H9 (cell line): ENCODE data around the gene ATOX1. TPM values are rescaled to one million over a fixed set of nuclear protein-coding genes. Genes with fewer than 3 reads are reported as not detected.

Source experiments
- DNase-seq: peaks from one replicate; pipeline ENCODE4 v3.0.0-alpha.2; 2017
- H2AFZ ChIP-seq: one replicate; pipeline ENCODE4 v1.6.1; 2013; ENCODE audit warnings: mild to moderate bottlenecking, low read length, control low read depth, moderate library complexity
- H2AK5ac ChIP-seq: 2 replicates; pipeline ENCODE4 v1.6.1; 2013; ENCODE audit warnings: low read length, control low read depth, mixed read lengths; ENCODE audit not compliant: insufficient read length
- H2BK120ac ChIP-seq: one replicate; pipeline ENCODE4 v1.6.1; 2013; ENCODE audit warnings: low read depth, mild to moderate bottlenecking, low read length, control low read depth, inconsistent platforms; ENCODE audit not compliant: poor library complexity, severe bottlenecking
- H2BK12ac ChIP-seq: 2 replicates; pipeline ENCODE4 v1.6.1; 2013; ENCODE audit warnings: low read length, control low read depth, mixed read lengths, low read depth; ENCODE audit not compliant: insufficient read length
- H2BK15ac ChIP-seq: 2 replicates; pipeline ENCODE4 v1.6.1; 2013; ENCODE audit warnings: low read depth, low read length, control low read depth
- H2BK20ac ChIP-seq: one replicate; pipeline ENCODE4 v1.6.1; 2013; ENCODE audit warnings: low read depth, mild to moderate bottlenecking, low read length, control low read depth, inconsistent platforms; ENCODE audit not compliant: poor library complexity, severe bottlenecking
- H2BK5ac ChIP-seq: 2 replicates; pipeline ENCODE4 v1.6.1; 2013; ENCODE audit warnings: low read length, control low read depth, mixed read lengths; ENCODE audit not compliant: insufficient read length
- H3K14ac ChIP-seq: 2 replicates; pipeline ENCODE4 v1.6.1; 2013; ENCODE audit warnings: low read length, control low read depth; ENCODE audit not compliant: insufficient read depth
- H3K18ac ChIP-seq: 2 replicates; pipeline ENCODE4 v1.6.1; 2013; ENCODE audit warnings: low read depth, mild to moderate bottlenecking, mixed read lengths, low read length, control low read depth; ENCODE audit not compliant: insufficient read length
- H3K23ac ChIP-seq: 2 replicates; pipeline ENCODE4 v1.6.1; 2013; ENCODE audit warnings: low read length, control low read depth, mixed read lengths, low read depth; ENCODE audit not compliant: insufficient read length
- H3K23me2 ChIP-seq: 2 replicates; pipeline ENCODE4 v1.6.1; 2013; ENCODE audit warnings: low read depth, mild to moderate bottlenecking, mixed read lengths, low read length, control low read depth; ENCODE audit not compliant: insufficient read length, poor library complexity, severe bottlenecking
- H3K27ac ChIP-seq: 2 replicates; pipeline ENCODE4 v1.5.1; 2013; ENCODE audit warnings: low read length, control low read depth, mixed read lengths, low read depth; ENCODE audit not compliant: insufficient read length
- H3K27me3 ChIP-seq: 2 replicates; pipeline ENCODE4 v1.6.1; 2013; ENCODE audit warnings: low read length, control low read depth, inconsistent platforms; ENCODE audit not compliant: insufficient read depth
- H3K4ac ChIP-seq: 2 replicates; pipeline ENCODE4 v1.6.1; 2013; ENCODE audit warnings: low read depth, mild to moderate bottlenecking, control low read depth, inconsistent platforms, low read length, moderate library complexity
- H3K4me1 ChIP-seq: 2 replicates; pipeline ENCODE4 v1.6.1; 2013; ENCODE audit warnings: low read length, control low read depth, inconsistent platforms; ENCODE audit not compliant: insufficient read depth
- H3K4me2 ChIP-seq: 2 replicates; pipeline ENCODE4 v1.6.1; 2013; ENCODE audit warnings: low read length, control low read depth, mixed read lengths; ENCODE audit not compliant: insufficient read length, insufficient read depth
- H3K56ac ChIP-seq: 2 replicates; pipeline ENCODE4 v1.6.1; 2013; ENCODE audit warnings: low read depth, mild to moderate bottlenecking, mixed read lengths, low read length, control low read depth; ENCODE audit not compliant: insufficient read length
- H3K79me1 ChIP-seq: 2 replicates; pipeline ENCODE4 v1.6.1; 2013; ENCODE audit warnings: low read depth, mild to moderate bottlenecking, moderate library complexity, low read length, control low read depth, inconsistent platforms; ENCODE audit not compliant: insufficient read depth, poor library complexity, severe bottlenecking
- H3K79me2 ChIP-seq: 2 replicates; pipeline ENCODE4 v1.6.1; 2013; ENCODE audit warnings: low read length, control low read depth, inconsistent platforms; ENCODE audit not compliant: insufficient read depth
- H3K9ac ChIP-seq: 2 replicates; pipeline ENCODE4 v1.6.1; 2013; ENCODE audit warnings: low read length, control low read depth, mixed read lengths; ENCODE audit not compliant: insufficient read length; ENCODE audit errors: extremely low read depth
- H3K9me3 ChIP-seq: one replicate; pipeline ENCODE4 v1.6.1; 2013; ENCODE audit warnings: low read depth, low read length, inconsistent platforms; ENCODE audit not compliant: control insufficient read depth
- H3T11ph ChIP-seq: one replicate; pipeline ENCODE4 v1.6.1; 2013; ENCODE audit warnings: mild to moderate bottlenecking, low read length, control low read depth, inconsistent platforms
- H4K20me1 ChIP-seq: one replicate; pipeline ENCODE4 v1.6.1; 2013; ENCODE audit not compliant: control insufficient read depth, insufficient read length, insufficient read depth
- H4K5ac ChIP-seq: 2 replicates; pipeline ENCODE4 v1.6.1; 2013; ENCODE audit warnings: low read depth, mild to moderate bottlenecking, mixed read lengths, low read length, control low read depth; ENCODE audit not compliant: insufficient read length
- H4K8ac ChIP-seq: replicated peaks from 2 replicates; pipeline ENCODE4 v1.6.1; 2013; ENCODE audit warnings: low read length, control low read depth, mixed read lengths, low read depth; ENCODE audit not compliant: insufficient read length
- H4K91ac ChIP-seq: 2 replicates; pipeline ENCODE4 v1.6.1; 2013; ENCODE audit warnings: low read depth, mild to moderate bottlenecking, moderate library complexity, mixed read lengths, low read length, control low read depth; ENCODE audit not compliant: insufficient read length
- H3K27ac Mint-ChIP-seq, 3 experiments: 2 replicates in 2 of 3; 3 replicates in 1 of 3; pipeline ENCODE4 v1.8.0; 2020 to 2021; ENCODE audit warnings: mixed read lengths in 3 of 3, mild to moderate bottlenecking in 1 of 3, moderate library complexity in 1 of 3
- H3K27me3 Mint-ChIP-seq: 2 replicates; pipeline ENCODE4 v1.8.0; 2021; ENCODE audit warnings: low read depth, mild to moderate bottlenecking, moderate library complexity, mixed read lengths
- H3K36me3 Mint-ChIP-seq, 3 experiments: 2 replicates in 2 of 3; 3 replicates in 1 of 3; pipeline ENCODE4 v1.8.0; 2020 to 2021; ENCODE audit warnings: low read depth in 3 of 3, mixed read lengths in 3 of 3; ENCODE audit not compliant: insufficient read depth in 1 of 3
- H3K4me1 Mint-ChIP-seq, 2 experiments: 2 replicates each; pipeline ENCODE4 v1.8.0; 2020; ENCODE audit warnings: mixed read lengths in 2 of 2
- H3K4me3 Mint-ChIP-seq, 2 experiments: 2 replicates in 1 of 2; 3 replicates in 1 of 2; pipeline ENCODE4 v1.8.0; 2020 to 2021; ENCODE audit warnings: mild to moderate bottlenecking in 2 of 2, mixed read lengths in 2 of 2, moderate library complexity in 1 of 2
- H3K9me3 Mint-ChIP-seq, 2 experiments: 2 replicates in 1 of 2; 3 replicates in 1 of 2; pipeline ENCODE4 v1.8.0; 2020; ENCODE audit warnings: mild to moderate bottlenecking in 2 of 2, mixed read lengths in 2 of 2, moderate library complexity in 1 of 2
- CTCF ChIP-seq: fragments of 200-600 bp; sonication (generic); conservative IDR thresholded peaks from 3 replicates; pipeline ENCODE4 v1.8.0; 2021; ENCODE audit warnings: antibody characterized with exemption, mild to moderate bottlenecking
- WGBS: extraction: QIAGEN DNeasy Blood & Tissue Kit; methylation state at CpG from one replicate; pipeline ENCODE4 v1.1.7; 2013; ENCODE audit warnings: missing lambda C conversion rate, low lambda C conversion rate, mixed read lengths; ENCODE audit not compliant: insufficient read length; ENCODE audit errors: extremely low coverage; 5-methylcytosine and 5-hydroxymethylcytosine counted together
- total RNA-seq: library from RNA; stranded (reverse); gene quantifications from 2 replicates; pipeline ENCODE4 v1.2.1, GENCODE V29; 2021

The ATOX1 gene
- total RNA-seq, 1 experiment from 2014 or later, result 75.0 TPM

GRCh38 chr5:151721087-151721646, 37.3 kb downstream of the ATOX1 start:
- no peak overlapping the region for H3K18ac ChIP-seq

More at GRCh38 chr5:151721087-151721646, 37.3 kb downstream of the ATOX1 start:
- Histone ChIP-seq H3K14ac (no peak overlapping the region), H3K4me2 (no peak overlapping the region), H2AK5ac (no peak overlapping the region), H4K20me1 (no peaks in the 10 kb centered on the region), H3K23ac (no peak overlapping the region), H3K9me3 (no peaks in the 10 kb centered on the region), H3K4ac (no peak overlapping the region), H3K56ac (no peak overlapping the region), H2BK20ac (no peak overlapping the region), H3T11ph (no peak overlapping the region), H2AFZ (peak overlapping the region; percentile 78), H4K91ac (no peak overlapping the region), H3K9ac (no peak overlapping the region), H3K79me1 (no peaks in the 10 kb centered on the region), H2BK120ac (no peak overlapping the region), H3K79me2 (no peaks in the 10 kb centered on the region), H3K27ac (no peak overlapping the region), H2BK5ac (no peak overlapping the region), H4K5ac (no peak overlapping the region), H3K27me3 (no peaks in the 10 kb centered on the region), H3K23me2 (no peaks in the 10 kb centered on the region), H4K8ac (no peak overlapping the region), H3K4me1 (peaks cover 7% of the 10 kb centered on the region), H2BK15ac (no peak overlapping the region), H2BK12ac (no peak overlapping the region)
- Mint-ChIP-seq H3K4me3 (no peak overlapping the region), H3K27ac (peak overlapping the region in 2 of 3 experiments; percentile 53 to 66; a peak in 2 of 7 replicates), H3K4me1 (peaks cover 15 to 23% of the 10 kb centered on the region in 2 experiments), H3K27me3 (peaks cover 1% of the 10 kb centered on the region), H3K36me3 (peaks cover 0 to 5% (median 0%) of the 10 kb centered on the region in 3 experiments; a peak in 2 of 7 replicates), H3K9me3 (peaks cover 0 to 4% of the 10 kb centered on the region in 2 experiments; a peak in 4 of 5 replicates)
- no peak for TF ChIP-seq CTCF
- no CpG with 5 or more reads among the region's 3 CpGs for WGBS
- no peak for DNase-seq
